GM18498 (cell line): ENCODE results near the gene TPPP.

Experiments used
- ATAC-seq: cut with Tn5 transposase; IDR thresholded peaks from one replicate; pipeline ENCODE4 v1.9.1; 2021; ENCODE audit warnings: mild to moderate bottlenecking, moderate library complexity; ENCODE audit not compliant: unreplicated experiment

Gene TPPP

GRCh38 chr5:610744-611730 lies 82.1 kb downstream of the TPPP start:
- ATAC-seq, result no peak

GRCh38 chr5:610011-610743 lies 83.0 kb downstream of the TPPP start:
- no peak for ATAC-seq
